ENCODE measurements around the gene PIM2. TPM values are rescaled to one million over a fixed set of nuclear protein-coding genes. Genes with fewer than 3 reads are reported as not detected.
A peak's percentile ranks its signal among the peaks of the same experiment; 100 is the strongest.

Gene PIM2
- total and polyA plus RNA-seq, 4 donors = 14.8 to 36.5 (median 24.5) TPM

DNA sequence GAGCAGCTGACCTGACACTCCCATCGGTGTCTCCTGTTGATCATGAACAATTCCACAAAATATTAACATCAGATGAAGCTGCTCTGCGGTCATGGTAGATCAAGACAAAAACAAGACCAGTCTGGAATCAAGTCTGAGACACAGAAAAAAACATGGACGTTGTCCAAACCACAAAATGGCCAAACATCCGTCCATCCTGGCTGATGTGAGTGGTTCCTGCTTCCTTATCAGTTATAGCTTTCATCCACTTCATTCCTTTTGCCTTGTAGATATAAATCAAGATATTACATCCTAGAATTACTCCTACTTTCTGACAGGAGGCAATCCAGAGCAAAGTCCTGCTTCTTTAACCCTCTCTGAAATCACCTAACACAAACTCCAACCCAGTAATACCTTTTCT, 54.6 kb downstream of the PIM2 start:
- Histone ChIP-seq H3K27me3 (ENCODE audit: control insufficient read depth in 3 of 3, insufficient read depth in 3 of 3, low read length in 2 of 3) (no peaks in the 10 kb centered on the region), H3K36me3 (ENCODE audit: control insufficient read depth in 4 of 4, insufficient read depth in 4 of 4, low read length in 4 of 4) (no peaks in the 10 kb centered on the region), H3K4me3 (no peak overlapping the region), H3K27ac (ENCODE audit: low read depth in 1 of 2, low read length in 1 of 2) (no peak overlapping the region), H3K4me1 (ENCODE audit: control insufficient read depth in 5 of 5, insufficient read depth in 5 of 5, low read length in 5 of 5) (no peaks in the 10 kb centered on the region), H3K9ac (ENCODE audit: insufficient read depth in 1 of 2, low read length in 2 of 2) (no peak overlapping the region), H3K9me3 (ENCODE audit: control insufficient read depth in 4 of 4, insufficient read depth in 3 of 4, low read length in 3 of 4) (peaks cover 0 to 2% (median 0%) of the 10 kb centered on the region in 4 donors)
- ATAC-seq (ENCODE audit: insufficient read depth, low FRiP score) (no peak), DNase-seq (peak in 2 of 3 donors; percentile 7 to 42)
- 36 to 42% methylated on average over 4 of the region's 4 CpGs for WGBS, 2 donors
- TF ChIP-seq, protein P1, sequence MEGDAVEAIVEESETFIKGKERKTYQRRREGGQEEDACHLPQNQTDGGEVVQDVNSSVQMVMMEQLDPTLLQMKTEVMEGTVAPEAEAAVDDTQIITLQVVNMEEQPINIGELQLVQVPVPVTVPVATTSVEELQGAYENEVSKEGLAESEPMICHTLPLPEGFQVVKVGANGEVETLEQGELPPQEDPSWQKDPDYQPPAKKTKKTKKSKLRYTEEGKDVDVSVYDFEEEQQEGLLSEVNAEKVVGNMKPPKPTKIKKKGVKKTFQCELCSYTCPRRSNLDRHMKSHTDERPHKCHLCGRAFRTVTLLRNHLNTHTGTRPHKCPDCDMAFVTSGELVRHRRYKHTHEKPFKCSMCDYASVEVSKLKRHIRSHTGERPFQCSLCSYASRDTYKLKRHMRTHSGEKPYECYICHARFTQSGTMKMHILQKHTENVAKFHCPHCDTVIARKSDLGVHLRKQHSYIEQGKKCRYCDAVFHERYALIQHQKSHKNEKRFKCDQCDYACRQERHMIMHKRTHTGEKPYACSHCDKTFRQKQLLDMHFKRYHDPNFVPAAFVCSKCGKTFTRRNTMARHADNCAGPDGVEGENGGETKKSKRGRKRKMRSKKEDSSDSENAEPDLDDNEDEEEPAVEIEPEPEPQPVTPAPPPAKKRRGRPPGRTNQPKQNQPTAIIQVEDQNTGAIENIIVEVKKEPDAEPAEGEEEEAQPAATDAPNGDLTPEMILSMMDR (IDR thresholded peaks at IDR 0.05; ENCODE audit: control extremely low read depth, extremely low read depth) = no peak

Small RNAs within 50 kb of the gene (small RNA-seq; reads per million reads assigned to genes)
- gene RNU6-722P (ENCODE audit: low replicate concordance) = not detected

Other genes with a start within 250 kb of the PIM2 start
- gene WAS, start 235.2 kb downstream of the PIM2 start, total RNA-seq = 10 to 100 TPM in 1 of 2 donors, 1 to 10 TPM in 1; 8.1 to 37.2 TPM
- 10 to 100 TPM; 14.7 to 61.5 TPM for gene WAS, start 235.2 kb downstream of the PIM2 start, polyA plus RNA-seq
- gene SUV39H1, start 222.3 kb downstream of the PIM2 start, total RNA-seq = 1 to 10 TPM; 2.4 to 6.8 TPM
- 1 to 10 TPM; 3.9 to 4.4 TPM for gene SUV39H1, start 222.3 kb downstream of the PIM2 start, polyA plus RNA-seq
- 1 to 10 TPM; 1.6 to 2.0 TPM for gene GLOD5, start 157.3 kb downstream of the PIM2 start, total RNA-seq
- 1 to 10 TPM; 1.7 to 5.1 TPM for gene GLOD5, start 157.3 kb downstream of the PIM2 start, polyA plus RNA-seq
- gene GATA1, start 132.4 kb downstream of the PIM2 start, total RNA-seq = 1 to 10 TPM in 1 of 2 donors, under 1 TPM in 1; 0.43 to 1.2 TPM
- 1 to 10 TPM in 1 of 2 donors, under 1 TPM in 1; 0.63 to 1.5 TPM for gene GATA1, start 132.4 kb downstream of the PIM2 start, polyA plus RNA-seq
- 10 to 100 TPM; 84.9 to 90.8 TPM for gene HDAC6, start 117.0 kb downstream of the PIM2 start, total RNA-seq
- gene HDAC6, start 117.0 kb downstream of the PIM2 start, polyA plus RNA-seq = 10 to 100 TPM; 39.7 to 72.0 TPM
- not detected for gene ERAS, start 92.5 kb downstream of the PIM2 start, total RNA-seq
- under 1 TPM in 1 of 2 donors, not detected in 1; 0.24 TPM for gene ERAS, start 92.5 kb downstream of the PIM2 start, polyA plus RNA-seq
- gene PCSK1N, start 83.4 kb downstream of the PIM2 start, total RNA-seq = 10 to 100 TPM in 1 of 2 donors, 1 to 10 TPM in 1; 3.4 to 10.7 TPM
- gene PCSK1N, start 83.4 kb downstream of the PIM2 start, polyA plus RNA-seq = 1 to 10 TPM; 1.3 to 1.6 TPM
- gene TIMM17B, start 21.3 kb downstream of the PIM2 start, total RNA-seq = 10 to 100 TPM; 21.0 to 51.5 TPM
- 10 to 100 TPM; 67.4 to 73.4 TPM for gene TIMM17B, start 21.3 kb downstream of the PIM2 start, polyA plus RNA-seq
- 10 to 100 TPM; 33.2 to 79.7 TPM for gene PQBP1, start 21.1 kb downstream of the PIM2 start, total RNA-seq
- 100 to 1,000 TPM in 1 of 2 donors, 10 to 100 TPM in 1; 68.2 to 146 TPM for gene PQBP1, start 21.1 kb downstream of the PIM2 start, polyA plus RNA-seq
- gene SLC35A2, start 7.4 kb downstream of the PIM2 start, total RNA-seq = 10 to 100 TPM; 23.4 to 40.7 TPM
- 10 to 100 TPM; 16.7 to 41.2 TPM for gene SLC35A2, start 7.4 kb downstream of the PIM2 start, polyA plus RNA-seq
- gene OTUD5, start 38.6 kb upstream of the PIM2 start, total RNA-seq = 10 to 100 TPM; 33.3 to 48.2 TPM
- gene OTUD5, start 38.6 kb upstream of the PIM2 start, polyA plus RNA-seq = 10 to 100 TPM; 32.4 to 38.1 TPM
- 1 to 10 TPM; 1.4 to 1.7 TPM for gene KCND1, start 52.8 kb upstream of the PIM2 start, total RNA-seq
- gene KCND1, start 52.8 kb upstream of the PIM2 start, polyA plus RNA-seq = 1 to 10 TPM in 1 of 2 donors, under 1 TPM in 1; 0.65 to 1.3 TPM
- gene GRIPAP1, start 83.2 kb upstream of the PIM2 start, total RNA-seq = 10 to 100 TPM; 29.2 to 48.9 TPM
- gene GRIPAP1, start 83.2 kb upstream of the PIM2 start, polyA plus RNA-seq = 10 to 100 TPM; 30.3 to 38.1 TPM
- gene TFE3, start 124.3 kb upstream of the PIM2 start, total RNA-seq = 10 to 100 TPM; 28.4 to 51.5 TPM
- 10 to 100 TPM; 34.0 to 63.7 TPM for gene TFE3, start 124.3 kb upstream of the PIM2 start, polyA plus RNA-seq
- 10 to 100 TPM in 1 of 2 donors, 1 to 10 TPM in 1; 5.3 to 11.3 TPM for gene CCDC120, start 140.0 kb upstream of the PIM2 start, total RNA-seq
- 1 to 10 TPM; 3.8 to 5.1 TPM for gene CCDC120, start 140.0 kb upstream of the PIM2 start, polyA plus RNA-seq
- gene PRAF2, start 155.0 kb upstream of the PIM2 start, total RNA-seq = 10 to 100 TPM in 1 of 2 donors, 1 to 10 TPM in 1; 5.6 to 40.8 TPM
- 10 to 100 TPM; 36.6 to 37.2 TPM for gene PRAF2, start 155.0 kb upstream of the PIM2 start, polyA plus RNA-seq
- gene WDR45, start 160.9 kb upstream of the PIM2 start, total RNA-seq = 10 to 100 TPM; 48.1 to 71.4 TPM
- 10 to 100 TPM; 58.5 to 70.1 TPM for gene WDR45, start 160.9 kb upstream of the PIM2 start, polyA plus RNA-seq
- gene GPKOW, start 204.7 kb upstream of the PIM2 start, total RNA-seq = 10 to 100 TPM; 18.1 to 23.1 TPM
- 10 to 100 TPM in 1 of 2 donors, 1 to 10 TPM in 1; 9.1 to 20.6 TPM for gene GPKOW, start 204.7 kb upstream of the PIM2 start, polyA plus RNA-seq
- 10 to 100 TPM in 1 of 2 donors, 1 to 10 TPM in 1; 7.3 to 15.2 TPM for gene MAGIX, start 243.7 kb upstream of the PIM2 start, total RNA-seq
- gene MAGIX, start 243.7 kb upstream of the PIM2 start, polyA plus RNA-seq = 10 to 100 TPM in 1 of 2 donors, 1 to 10 TPM in 1; 9.8 to 19.0 TPM